Measurements from ENCODE around the gene GAP43.

- TF ChIP-seq CTCF (conservative IDR thresholded peaks at IDR 0.05; ENCODE audit: low read depth, low read length) (no peak), EZH2 (IDR thresholded peaks at IDR 0.05; ENCODE audit: borderline replicate concordance, low read depth, low read length, poor library complexity, severe bottlenecking) (no peak)
Observed at GRCh38 chr3:115766587-115767482, 143.5 kb downstream of the GAP43 start.

All from A673 (cell line).